Gastrocnemius medialis (tissue), 4 donors: ENCODE data around the gene SARS2. TPM values are rescaled to one million over a fixed set of nuclear protein-coding genes. Genes with fewer than 3 reads are reported as not detected.
A peak's percentile ranks its signal among the peaks of the same experiment; 100 is the strongest.

Experiments used
- ATAC-seq, 2 donors: fragments of 150-250 bp; one replicate each; pipeline ENCODE4 v1.9.1; 2016
- DNase-seq, 2 donors: peaks; one replicate each; pipeline ENCODE4 v3.0.0-alpha.2; 2019
- H3K27ac ChIP-seq, 4 donors: fragments of 200-600 bp; sonication (generic); 1 replicate in 1 of 4; 2 replicates in 3 of 4; pipeline ENCODE4 v1.5.1; 2016 to 2018; ENCODE audit warnings: mild to moderate bottlenecking in 2 of 4, moderate library complexity in 1 of 4
- H3K27me3 ChIP-seq, 3 donors: fragments of 200-600 bp; sonication (generic) in 2 of 3; 1 replicate in 1 of 3; 2 replicates in 2 of 3; pipeline versions ENCODE4 v1.5.1 to v1.6.0; 2016 to 2019; ENCODE audit warnings: mild to moderate bottlenecking in 1 of 3, moderate library complexity in 1 of 3
- H3K36me3 ChIP-seq, 2 donors: fragments of 200-600 bp; sonication (generic) in 1 of 2; one replicate each; pipeline ENCODE4 v1.5.1; 2017 to 2018
- H3K4me1 ChIP-seq, 2 donors: fragments of 200-600 bp; sonication (generic) in 1 of 2; one replicate each; pipeline ENCODE4 v1.5.1; 2016 to 2017; ENCODE audit warnings: mild to moderate bottlenecking in 2 of 2
- H3K4me3 ChIP-seq, 4 donors: fragments of 200-600 bp; sonication (generic) in 3 of 4; 1 replicate in 1 of 4; 2 replicates in 3 of 4; pipeline ENCODE4 v1.5.1; 2016 to 2019; ENCODE audit warnings: mild to moderate bottlenecking in 2 of 4
- H3K9me3 ChIP-seq, 3 donors: fragments of 200-600 bp; sonication (generic) in 2 of 3; 1 replicate in 1 of 3; 2 replicates in 2 of 3; pipeline ENCODE4 v1.5.1; 2016 to 2019
- POLR2A ChIP-seq, 2 donors: fragments of 450-650 bp; IDR thresholded peaks; one replicate each; pipeline ENCODE4 v1.6.1; 2017; ENCODE audit warnings: antibody characterized with exemption in 2 of 2, mild to moderate bottlenecking in 2 of 2, moderate library complexity in 2 of 2
- in situ Hi-C, 4 donors: fragments of 200-750 bp; cut with MboI; loops; one replicate each; pipeline versions ENCODE4 v1.15.0 to v1.8.0; 2017; ENCODE audit warnings: low sequenced_read_pairs in 4 of 4
- intact Hi-C: fragments of 100-400 bp; cut with DNase I; formaldehyde crosslinking; loops from one replicate; pipeline ENCODE4 v1.15.1; 2023; ENCODE audit warnings: low total_unique reads
- total RNA-seq, 4 donors: library from RNA; depleted of rRNA; stranded (reverse); fragments of >200 nt; gene quantifications; one replicate each; pipeline versions ENCODE4 v1.1.0 to v1.2.3, GENCODE V29; 2016
- TF ChIP-seq, protein P1 (sequence below), 5 experiments: fragments of 450-650 bp in 3 of 5; fragments of 200-600 bp in 2 of 5; sonication (generic) in 2 of 5; IDR thresholded peaks in 4 of 5; conservative IDR thresholded peaks in 1 of 5; 1 replicate in 4 of 5; 2 replicates in 1 of 5; pipeline ENCODE4 v1.5.1; 2016 to 2019; ENCODE audit warnings: antibody characterized with exemption in 5 of 5, mild to moderate bottlenecking in 3 of 5, moderate library complexity in 3 of 5

The SARS2 gene
- total RNA-seq, 4 donors from 2014 or later, result 12.1 to 30.0 (median 27.8) TPM

DNA sequence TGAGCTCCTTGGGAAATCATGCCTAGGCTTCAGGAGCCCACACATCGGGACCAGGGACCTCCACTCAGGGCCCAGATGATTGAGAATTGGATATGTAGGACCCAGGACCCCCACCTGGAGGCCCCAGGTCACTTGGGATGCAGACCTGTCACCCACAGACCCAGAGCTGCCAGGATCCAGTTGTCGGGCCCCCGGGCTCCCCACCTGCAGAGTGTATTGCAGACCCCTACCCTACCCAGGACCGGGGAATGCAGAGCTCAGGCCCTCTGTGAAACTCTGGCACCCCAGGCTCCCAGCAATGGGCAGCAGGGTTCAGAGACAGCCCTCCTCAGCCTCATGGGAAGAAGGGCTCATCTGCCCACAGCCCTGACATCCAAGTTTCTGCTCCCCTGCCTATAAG is 24.9 kb downstream of the SARS2 start:
- Histone ChIP-seq H3K9me3 (no peaks in the 10 kb centered on the region), H3K27me3 (no peaks in the 10 kb centered on the region), H3K27ac (no peak overlapping the region), H3K4me1 (peaks cover 3 to 5% of the 10 kb centered on the region in 2 donors), H3K36me3 (peaks cover 0 to 42% of the 10 kb centered on the region in 2 donors), H3K4me3 (no peak overlapping the region)
- DNase-seq, result no peak
- intact Hi-C loops (no loop called here), in situ Hi-C loops (loop anchor here in 3 of 4 donors (10.0 to 25.0 kb wide), 2 partner anchors 71 to 168 kb away; partner anchors contain the start of genes CAPN12 (in 2 of the 3) and ECH1 (in 1 of the 3))
- TF ChIP-seq, protein P1, sequence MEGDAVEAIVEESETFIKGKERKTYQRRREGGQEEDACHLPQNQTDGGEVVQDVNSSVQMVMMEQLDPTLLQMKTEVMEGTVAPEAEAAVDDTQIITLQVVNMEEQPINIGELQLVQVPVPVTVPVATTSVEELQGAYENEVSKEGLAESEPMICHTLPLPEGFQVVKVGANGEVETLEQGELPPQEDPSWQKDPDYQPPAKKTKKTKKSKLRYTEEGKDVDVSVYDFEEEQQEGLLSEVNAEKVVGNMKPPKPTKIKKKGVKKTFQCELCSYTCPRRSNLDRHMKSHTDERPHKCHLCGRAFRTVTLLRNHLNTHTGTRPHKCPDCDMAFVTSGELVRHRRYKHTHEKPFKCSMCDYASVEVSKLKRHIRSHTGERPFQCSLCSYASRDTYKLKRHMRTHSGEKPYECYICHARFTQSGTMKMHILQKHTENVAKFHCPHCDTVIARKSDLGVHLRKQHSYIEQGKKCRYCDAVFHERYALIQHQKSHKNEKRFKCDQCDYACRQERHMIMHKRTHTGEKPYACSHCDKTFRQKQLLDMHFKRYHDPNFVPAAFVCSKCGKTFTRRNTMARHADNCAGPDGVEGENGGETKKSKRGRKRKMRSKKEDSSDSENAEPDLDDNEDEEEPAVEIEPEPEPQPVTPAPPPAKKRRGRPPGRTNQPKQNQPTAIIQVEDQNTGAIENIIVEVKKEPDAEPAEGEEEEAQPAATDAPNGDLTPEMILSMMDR (IDR thresholded peaks at IDR 0.05 in 4 of 5, conservative IDR thresholded peaks at IDR 0.05 in 1 of 5), result no peak
- no peak for TF ChIP-seq POLR2A (IDR thresholded peaks at IDR 0.05)
- no peak for ATAC-seq

DNA sequence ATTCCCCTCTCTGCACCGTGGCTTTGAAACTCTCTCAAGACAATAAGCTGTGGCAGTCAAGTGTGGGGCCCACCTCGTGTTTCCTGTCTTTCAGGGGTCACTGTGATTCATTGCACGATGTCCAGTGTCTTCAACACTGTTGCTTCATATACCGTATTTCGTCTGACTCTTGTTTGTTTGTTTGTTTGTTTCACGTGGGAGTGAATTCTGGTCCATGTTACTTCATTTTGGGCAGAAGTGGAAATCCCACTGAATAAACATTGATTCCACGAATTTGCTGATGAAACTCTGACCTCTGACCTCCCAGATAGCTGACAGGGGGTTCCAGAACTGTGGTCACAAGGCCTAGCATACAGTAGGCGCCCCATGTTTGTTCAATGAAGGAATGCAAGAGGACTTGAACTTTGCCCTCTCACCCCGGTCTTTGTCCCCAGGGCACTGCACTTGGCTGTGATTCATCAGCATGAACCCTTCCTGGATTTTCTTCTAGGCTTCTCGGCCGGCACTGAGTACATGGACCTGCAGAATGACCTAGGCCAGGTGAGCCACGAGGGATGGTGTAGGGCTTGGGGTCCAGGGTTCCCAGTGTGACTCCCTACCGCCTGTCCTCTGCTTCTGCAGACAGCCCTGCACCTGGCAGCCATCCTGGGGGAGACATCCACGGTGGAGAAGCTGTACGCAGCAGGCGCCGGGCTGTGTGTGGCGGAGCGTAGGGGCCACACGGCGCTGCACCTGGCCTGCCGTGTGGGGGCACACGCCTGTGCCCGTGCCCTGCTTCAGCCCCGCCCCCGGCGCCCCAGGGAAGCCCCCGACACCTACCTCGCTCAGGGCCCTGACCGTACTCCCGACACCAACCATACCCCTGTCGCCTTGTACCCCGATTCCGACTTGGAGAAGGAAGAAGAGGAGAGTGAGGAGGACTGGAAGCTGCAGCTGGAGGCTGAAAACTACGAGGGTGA is 25.7 kb downstream of the SARS2 start:
- Histone ChIP-seq H3K27me3 (no peaks in the 10 kb centered on the region), H3K36me3 (peaks cover 0 to 42% of the 10 kb centered on the region in 2 donors), H3K27ac (no peak overlapping the region), H3K4me1 (peaks cover 6 to 9% of the 10 kb centered on the region in 2 donors), H3K9me3 (no peaks in the 10 kb centered on the region), H3K4me3 (no peak overlapping the region)
- in situ Hi-C loops (loop anchor here in 3 of 4 donors (10.0 to 25.0 kb wide), 2 partner anchors 70 to 168 kb away; partner anchors contain the start of genes CAPN12 (in 2 of the 3) and ECH1 (in 1 of the 3)), intact Hi-C loops (loop anchor here (5.0 kb wide), 1 partner anchor 437 kb away; the partner anchor contains the start of gene SAMD4B)
- ATAC-seq (no peak), DNase-seq (no peak)
- TF ChIP-seq, protein P1 (IDR thresholded peaks at IDR 0.05 in 4 of 5, conservative IDR thresholded peaks at IDR 0.05 in 1 of 5), result no peak
- TF ChIP-seq POLR2A (IDR thresholded peaks at IDR 0.05), result no peak

DNA sequence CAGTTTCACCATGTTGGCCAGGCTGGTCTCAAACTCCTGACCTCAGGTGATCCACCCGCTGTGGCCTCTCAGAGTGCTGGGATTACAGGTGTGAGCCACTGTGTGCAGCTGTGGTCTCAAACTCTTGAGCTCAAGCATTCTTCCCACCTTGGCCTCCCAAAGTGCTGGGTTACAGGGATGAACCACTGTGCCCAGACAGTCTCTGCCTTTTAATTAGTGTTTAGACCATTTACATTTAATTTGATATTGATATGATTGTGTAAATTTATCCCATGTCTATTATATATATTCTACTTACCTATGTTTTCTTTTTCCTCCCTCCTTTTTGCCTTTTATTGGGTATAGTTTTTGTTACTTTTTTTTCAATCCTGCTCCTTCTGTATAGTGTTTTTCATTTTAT is 28.9 kb downstream of the SARS2 start:
- H3K36me3 ChIP-seq, result peaks cover 0 to 21% of the 10 kb centered on the region in 2 donors
- no peaks in the 10 kb centered on the region for H3K27me3 ChIP-seq
- no peak overlapping the region for H3K4me3 ChIP-seq
- intact Hi-C loops (loop anchor here (5.0 kb wide), 1 partner anchor 441 kb away; the partner anchor contains the start of gene SAMD4B), in situ Hi-C loops (loop anchor here in 3 of 4 donors (10.0 to 25.0 kb wide), 2 partner anchors 67 to 164 kb away; partner anchors contain the start of genes CAPN12 (in 2 of the 3) and ECH1 (in 1 of the 3))
- H3K4me1 ChIP-seq, result peaks cover 30 to 32% of the 10 kb centered on the region in 2 donors
- no peaks in the 10 kb centered on the region for H3K9me3 ChIP-seq
- H3K27ac ChIP-seq, result no peak overlapping the region
- ATAC-seq (no peak), DNase-seq (no peak)
- TF ChIP-seq, protein P1 (IDR thresholded peaks at IDR 0.05 in 4 of 5, conservative IDR thresholded peaks at IDR 0.05 in 1 of 5), result no peak
- TF ChIP-seq POLR2A (IDR thresholded peaks at IDR 0.05), result no peak

DNA sequence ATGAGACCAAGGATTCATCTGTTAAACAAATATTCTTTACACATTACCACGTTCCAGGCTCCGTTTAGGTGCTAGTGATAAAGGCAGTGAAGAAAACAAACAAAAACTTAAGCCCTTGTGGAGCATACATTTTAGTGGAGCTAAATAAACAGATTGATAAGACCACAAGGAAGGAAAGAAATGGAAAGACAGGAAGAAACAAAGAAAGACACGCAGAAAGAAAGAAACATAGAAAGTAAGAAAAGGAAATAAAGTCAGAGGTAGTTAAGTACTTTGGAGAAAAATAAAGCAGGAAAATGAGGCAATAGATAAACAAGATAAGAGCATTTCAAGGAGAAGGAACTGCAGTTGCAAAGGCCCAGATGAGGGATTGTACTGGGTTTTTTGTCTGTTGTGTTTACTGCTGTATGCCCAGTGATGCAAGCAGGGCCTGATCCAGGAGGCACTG is 29.8 kb downstream of the SARS2 start:
- Histone ChIP-seq H3K27me3 (no peaks in the 10 kb centered on the region), H3K9me3 (no peaks in the 10 kb centered on the region), H3K36me3 (peaks cover 0 to 18% of the 10 kb centered on the region in 2 donors), H3K4me1 (peaks cover 39 to 41% of the 10 kb centered on the region in 2 donors), H3K4me3 (peak overlapping the region; percentile 74 to 98 (median 87)), H3K27ac (peak overlapping the region; percentile 90 to 99 (median 94))
- in situ Hi-C loops, result loop anchor here in 3 of 4 donors (10.0 to 25.0 kb wide), 2 partner anchors 66 to 163 kb away; partner anchors contain the start of genes CAPN12 (in 2 of the 3) and ECH1 (in 1 of the 3)
- TF ChIP-seq, protein P1 (IDR thresholded peaks at IDR 0.05 in 4 of 5, conservative IDR thresholded peaks at IDR 0.05 in 1 of 5), result no peak
- TF ChIP-seq POLR2A (IDR thresholded peaks at IDR 0.05), result no peak
- DNase-seq (no peak), ATAC-seq (no peak)
- intact Hi-C loops, result loop anchor here (5.0 kb wide), 1 partner anchor 442 kb away; the partner anchor contains the start of gene SAMD4B
